GM18526 (cell line): ENCODE data around the gene RRAS2.

ENCODE experiments used
- POLR2A ChIP-seq: IDR thresholded peaks from 3 replicates; pipeline ENCODE4 v1.6.1; 2011; ENCODE audit not compliant: insufficient read length; ENCODE audit errors: extremely low read depth

RRAS2 gene

DNA sequence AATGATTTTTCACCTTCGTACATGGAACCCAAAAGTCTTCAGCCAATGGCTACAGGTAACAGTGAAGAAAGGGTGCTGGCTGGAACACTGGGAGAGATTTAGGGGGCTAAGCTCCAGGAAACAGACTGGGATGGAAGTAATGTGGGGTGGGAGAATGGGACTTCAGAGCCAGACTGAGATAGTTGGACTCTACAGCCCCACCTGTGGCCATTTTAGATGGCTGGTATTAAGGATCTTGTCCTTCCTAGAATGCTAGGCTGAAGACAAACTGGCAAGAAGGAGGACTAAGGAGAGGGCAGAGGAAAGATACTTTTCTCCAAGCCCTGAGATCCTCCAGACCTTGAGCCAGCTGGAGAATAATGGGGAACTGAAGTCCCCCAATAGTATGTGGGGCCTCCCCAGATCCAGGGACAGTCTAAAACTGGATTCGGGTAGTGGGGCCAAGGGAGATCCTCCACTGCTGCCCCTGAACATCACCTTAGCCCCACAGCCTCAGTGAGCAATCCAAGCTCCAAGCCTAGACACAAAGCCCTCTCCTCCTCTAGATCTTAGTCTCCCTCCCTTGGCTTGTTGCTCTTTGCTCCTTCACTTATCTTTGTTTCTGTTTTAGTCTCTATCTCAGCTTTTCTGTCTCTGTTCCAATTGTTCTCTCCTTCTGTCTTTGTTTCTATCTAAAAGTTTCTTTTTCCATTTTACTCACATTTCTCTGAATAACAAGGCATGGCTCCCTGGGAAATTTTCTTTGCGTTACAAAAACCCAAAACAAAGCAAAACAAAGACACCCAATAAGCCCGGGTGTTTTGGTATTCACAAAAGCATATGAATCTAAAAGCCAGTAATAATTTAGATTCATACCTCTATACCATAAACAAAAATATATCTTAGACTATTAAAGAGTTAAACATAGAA, 16.2 kb upstream of the RRAS2 start:
- TF ChIP-seq POLR2A = no peak

DNA sequence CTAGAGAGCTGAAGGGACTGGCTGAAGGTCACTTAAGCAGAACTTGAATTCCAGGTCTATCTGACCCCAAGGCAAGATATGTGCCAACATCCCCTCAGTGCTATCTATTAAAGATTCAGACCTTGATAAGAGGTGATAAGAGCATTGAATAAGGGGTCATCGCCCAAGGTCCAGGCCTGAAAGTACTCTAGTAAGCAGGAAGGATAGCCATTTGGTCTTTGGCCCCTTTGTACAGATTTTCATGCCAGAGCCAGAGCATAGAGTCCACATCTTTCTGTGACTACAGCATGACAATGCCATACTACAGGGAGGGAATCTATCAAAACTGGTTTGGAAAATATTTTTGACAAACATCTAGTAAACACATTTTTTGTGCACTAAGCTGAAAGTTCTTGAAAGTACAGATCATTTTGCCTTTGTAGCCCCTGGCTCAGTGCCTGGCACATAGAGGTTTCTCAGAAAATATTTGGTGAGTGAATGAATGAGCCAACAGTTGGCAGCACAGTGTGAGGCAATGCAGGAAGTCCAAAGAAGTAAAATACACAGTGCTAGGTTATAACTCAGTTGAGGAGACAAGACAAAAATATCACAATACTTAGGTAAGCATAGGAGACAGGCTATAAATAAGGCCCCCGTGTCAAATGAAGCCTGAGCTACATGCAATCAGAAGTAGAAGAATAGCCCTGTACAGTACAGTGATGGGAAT, 15.1 kb upstream of the RRAS2 start:
- TF ChIP-seq POLR2A = no peak

DNA sequence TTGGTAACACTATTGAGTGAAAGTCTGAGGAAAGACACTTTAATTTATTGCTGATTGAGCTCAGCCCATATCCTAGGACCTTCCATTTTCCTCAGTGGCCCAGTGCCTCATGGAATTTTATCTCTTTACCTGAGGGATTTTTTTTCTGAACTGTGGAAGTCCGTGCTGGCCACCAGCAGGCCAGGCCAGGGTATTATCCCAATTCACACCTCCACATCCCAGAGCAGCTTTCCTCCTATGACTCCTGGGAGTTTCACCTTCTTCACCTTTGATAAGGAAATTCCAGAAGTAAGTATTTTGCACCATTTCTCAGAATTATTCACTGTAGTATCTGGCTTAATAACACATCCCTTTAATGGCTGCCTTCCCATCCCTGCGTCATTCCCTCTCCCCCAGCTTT, 13.0 kb upstream of the RRAS2 start:
- TF ChIP-seq POLR2A = no peak

DNA sequence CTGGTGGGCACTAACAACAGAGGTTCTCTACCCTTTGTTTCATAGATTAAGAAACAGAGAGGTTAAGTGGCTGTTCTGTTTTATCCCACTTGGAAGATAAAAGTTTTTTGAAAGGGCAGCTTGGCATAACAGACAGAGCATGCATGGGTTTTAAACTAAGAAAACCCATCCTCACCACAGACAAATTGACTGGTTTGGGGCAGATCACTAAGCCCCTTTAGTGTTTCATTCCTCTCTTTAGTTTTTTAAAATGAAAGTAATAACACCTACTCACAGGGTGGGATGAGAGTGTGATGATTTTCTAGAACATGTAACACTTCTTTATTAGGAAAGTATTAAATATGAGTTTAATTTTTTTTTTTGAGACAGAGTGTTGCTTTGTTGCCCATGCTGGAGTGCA, 12.3 kb upstream of the RRAS2 start:
- TF ChIP-seq POLR2A = no peak

DNA sequence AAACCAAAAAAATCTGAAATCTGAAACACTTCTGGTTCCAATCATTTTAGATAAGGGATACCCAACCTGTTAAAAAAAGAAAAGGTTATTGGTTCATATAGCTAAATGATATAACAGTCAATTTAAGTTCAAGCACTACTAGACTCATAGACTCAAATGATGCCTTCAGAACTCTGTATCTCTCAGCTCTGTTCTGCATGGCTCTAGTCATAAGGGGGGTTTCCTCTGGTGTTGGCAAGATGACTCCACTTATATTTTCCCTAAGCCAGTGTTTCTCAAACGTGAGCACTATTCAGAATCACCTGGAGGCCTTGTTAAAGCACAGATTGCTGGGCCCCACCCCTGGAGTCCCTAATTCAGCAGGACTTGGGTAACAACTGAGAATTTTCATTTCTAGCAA, 11.5 kb upstream of the RRAS2 start:
- TF ChIP-seq POLR2A = no peak

DNA sequence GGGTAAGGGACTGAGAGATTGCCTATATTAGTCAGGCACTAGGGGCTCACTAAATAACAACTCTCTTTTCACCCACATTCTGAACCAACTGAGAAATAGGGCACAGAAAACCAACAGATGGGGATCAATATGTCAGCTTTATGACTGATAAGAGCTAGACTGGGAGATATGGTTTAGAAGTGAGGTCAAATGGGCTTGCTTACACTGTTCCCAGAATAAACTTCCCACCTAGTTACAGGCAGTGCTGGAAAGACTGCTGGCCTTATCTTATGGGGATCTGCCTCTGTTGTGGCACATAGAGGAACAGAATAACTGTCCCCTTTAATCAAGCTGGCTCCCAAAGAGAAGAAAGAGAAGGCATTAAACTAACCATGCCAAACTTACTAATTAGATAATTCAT, 10.6 kb upstream of the RRAS2 start:
- no peak for TF ChIP-seq POLR2A

DNA sequence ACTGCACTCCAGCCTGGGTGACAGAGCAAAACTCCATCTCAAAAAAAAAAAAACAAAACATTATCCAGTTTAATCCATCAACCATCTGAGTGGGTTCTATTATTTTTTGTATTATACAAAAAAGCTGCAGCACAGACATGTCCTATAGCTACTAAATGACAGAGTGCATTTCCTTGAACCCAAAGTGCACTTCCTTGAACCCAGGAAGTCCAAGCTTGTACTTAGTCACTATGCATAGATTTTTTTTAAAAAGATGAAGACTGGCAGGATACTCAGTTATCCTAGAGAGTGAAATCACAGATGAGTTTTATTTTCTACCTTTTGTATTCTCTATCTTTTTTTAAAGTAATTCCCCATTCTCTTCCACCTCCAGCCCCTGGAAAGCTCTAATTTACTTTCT, 8.0 kb upstream of the RRAS2 start:
- no peak for TF ChIP-seq POLR2A

DNA sequence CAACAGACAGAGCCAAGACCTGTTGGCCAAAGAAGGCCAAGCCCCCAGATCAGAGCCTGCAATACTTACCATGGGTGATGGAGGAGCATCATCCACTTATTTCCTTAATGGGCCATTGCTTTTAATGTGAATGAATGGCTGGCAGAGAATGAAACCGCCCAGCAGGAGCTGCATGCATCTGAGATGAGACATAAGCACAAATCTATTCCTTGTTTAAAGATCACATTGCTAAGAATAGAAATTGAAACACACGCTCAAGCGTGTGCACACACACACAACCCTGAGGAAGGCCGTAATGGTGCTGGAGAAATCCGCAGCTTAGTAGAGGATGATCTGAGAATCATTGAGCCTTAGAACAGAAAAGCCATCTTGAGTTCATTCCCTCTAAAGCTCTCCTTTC, 5.3 kb upstream of the RRAS2 start:
- no peak for TF ChIP-seq POLR2A

DNA sequence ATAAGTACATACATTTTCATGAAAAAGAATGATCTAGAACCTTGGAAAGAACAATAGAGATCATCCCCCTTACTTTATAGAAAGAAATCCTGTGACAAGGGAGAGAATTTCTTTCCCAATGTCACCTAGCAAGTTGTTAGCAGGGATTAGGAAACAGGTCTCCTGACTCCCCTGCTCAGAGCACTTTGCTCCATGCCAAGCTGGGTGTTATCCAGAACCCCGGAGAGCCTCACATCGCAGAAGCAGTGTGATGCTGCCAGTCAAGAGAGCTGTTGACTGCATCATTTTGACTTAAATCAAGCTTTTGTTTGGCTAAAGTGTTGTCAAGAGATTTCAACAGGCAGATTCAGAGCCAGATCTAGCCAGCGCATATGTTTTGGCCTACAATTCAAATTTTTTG, 3.6 kb upstream of the RRAS2 start:
- no peak for TF ChIP-seq POLR2A

DNA sequence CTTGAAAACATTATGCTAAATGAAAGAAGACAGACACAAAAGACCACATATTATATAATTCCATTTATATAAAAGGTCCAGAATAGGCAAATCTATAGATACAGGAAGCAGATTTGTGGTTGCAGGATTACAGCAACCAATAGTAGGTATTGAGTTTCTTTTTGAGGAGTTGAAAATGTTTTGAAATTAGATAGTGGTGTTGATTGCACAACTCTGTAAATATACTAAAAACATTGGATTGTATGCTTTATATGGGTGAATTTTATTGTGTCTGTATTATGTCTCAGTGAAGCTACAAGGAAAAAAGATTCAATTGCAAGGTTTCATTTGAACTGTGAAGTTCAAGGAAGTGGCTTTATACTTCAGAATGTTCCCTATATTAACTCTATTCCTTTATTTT, 3.0 kb upstream of the RRAS2 start:
- no peak for TF ChIP-seq POLR2A

DNA sequence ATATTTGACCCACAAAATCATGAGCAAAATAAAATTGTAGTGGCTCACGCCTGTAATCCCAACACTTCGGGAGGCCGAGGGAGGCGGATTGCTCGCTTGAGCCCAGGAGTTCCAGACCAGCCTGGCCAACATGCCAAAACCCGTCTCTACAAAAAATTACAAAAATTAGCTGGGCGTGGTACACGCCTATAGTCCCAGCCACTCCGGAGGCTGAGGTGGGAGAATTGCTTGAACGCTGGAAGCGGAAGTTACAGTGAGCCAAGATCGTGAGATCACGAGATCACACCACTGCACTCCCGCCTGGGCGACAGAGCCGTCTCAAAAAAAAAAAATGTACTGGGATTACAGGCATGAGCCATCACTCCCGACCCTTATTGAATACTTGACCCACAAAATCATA, 2.0 kb upstream of the RRAS2 start:
- no peak for TF ChIP-seq POLR2A

DNA sequence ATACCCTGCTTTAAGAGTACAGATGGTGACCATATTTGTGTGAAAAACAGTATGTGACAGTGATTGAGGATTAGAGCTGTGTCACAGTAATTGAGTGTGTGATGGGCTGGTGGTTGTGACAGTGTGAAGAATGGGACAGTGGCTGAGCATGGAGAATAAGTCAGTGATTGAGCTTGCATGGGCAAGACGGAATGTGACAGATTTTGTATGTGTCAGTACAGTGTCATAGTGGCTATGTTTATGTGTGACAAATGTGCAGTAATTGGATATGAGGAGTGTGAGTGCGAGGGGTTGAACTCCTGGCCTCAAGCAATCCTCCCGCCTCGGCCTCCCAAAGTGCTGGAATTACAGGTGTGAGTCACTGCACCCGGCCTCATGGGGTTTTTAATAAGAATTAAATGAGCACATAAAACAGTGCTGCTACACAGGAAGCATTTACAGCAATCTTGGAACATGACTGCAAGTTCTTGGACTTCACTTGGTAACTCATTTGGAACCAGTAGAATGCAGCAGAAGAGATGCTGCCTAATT, 583 bp upstream of the RRAS2 start:
- TF ChIP-seq POLR2A = no peak

DNA sequence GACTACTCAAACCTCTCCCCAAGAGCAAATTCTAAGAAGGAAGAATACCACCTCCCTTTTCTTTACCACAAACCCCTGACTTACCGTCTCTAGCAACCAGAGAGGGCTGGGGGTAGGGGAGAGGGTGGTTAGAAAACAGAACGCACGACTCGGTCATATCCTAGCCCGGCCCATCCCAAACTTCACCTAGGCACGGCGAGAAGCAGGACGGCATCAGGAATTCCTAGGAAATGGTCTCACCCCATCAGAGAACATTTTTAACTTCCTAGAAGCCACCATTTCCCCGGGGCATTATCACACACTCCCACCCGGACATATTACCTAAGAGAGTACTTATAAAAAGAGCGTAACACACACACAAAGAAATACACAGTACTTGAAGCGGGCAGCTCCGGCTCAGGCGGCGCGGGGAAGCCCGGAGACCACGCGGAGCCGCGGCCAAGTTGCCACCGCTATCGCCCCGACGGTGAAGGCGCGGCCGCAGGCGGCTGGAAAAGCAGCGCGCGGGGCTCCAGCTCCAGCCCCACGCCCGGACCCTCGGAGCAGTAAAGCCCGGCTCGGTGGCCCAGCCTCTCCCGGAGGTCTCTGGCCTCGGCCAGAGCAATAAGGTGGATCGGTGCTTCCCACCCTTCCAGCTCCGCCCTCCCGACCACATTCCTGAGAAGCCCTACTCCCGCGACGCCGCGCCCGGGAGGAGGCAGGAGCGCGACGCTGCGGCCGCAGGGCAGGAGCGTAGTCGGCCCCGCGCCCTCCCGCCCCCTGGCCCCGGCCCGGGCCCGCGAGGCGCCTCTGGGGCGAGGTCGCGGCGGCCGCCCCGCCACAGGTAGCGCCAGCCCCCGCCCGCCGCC, 878 bp downstream of the RRAS2 start:
- TF ChIP-seq POLR2A = no peak

DNA sequence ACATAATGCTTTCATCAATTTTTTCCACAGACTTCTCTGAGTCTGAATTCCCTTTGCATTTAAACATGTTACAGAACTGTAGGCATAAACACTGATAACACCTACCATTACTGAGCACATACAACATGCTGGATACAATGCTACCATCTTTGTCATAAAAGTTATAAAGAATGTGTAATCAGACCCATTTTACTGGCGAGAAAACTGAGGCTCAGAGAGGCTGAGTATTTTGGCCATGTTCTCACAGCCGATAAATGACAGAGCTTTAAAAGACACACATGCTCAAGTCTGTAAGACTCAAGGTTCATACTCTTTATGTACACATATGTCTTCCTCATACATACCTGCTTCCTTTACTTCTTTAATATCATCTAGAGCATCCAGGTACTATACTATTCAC, 2.6 kb downstream of the RRAS2 start:
- no peak for TF ChIP-seq POLR2A

DNA sequence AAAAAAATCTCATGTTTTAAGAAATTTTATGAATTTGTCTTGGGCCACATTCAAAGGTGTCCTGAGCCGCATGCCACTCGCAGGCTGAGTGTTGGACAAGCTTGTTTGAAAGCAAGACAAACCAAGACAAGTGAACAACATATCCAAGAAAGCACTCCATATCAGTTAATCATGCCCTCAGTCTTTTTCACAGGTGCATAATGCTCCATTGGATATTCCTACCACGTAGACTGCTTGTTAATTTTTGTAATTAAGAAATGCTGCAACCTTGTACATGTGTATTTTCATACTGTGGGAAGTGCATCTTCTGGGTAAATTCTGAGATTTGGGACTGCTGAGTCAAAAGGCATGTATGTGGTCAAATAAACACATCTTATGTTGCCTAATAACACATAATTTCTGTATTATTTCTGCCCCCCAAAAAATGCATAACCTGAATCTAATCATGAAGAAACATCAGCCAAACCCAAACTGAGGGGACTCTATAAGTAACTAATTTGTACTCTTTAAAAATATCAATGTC, 8.2 kb downstream of the RRAS2 start:
- TF ChIP-seq POLR2A = no peak
